Thoracic aorta (tissue), 2 donors: ENCODE data around the gene GIGYF2. TPM values are rescaled to one million over a fixed set of nuclear protein-coding genes. Genes with fewer than 3 reads are reported as not detected.
"Not testable (repeated sequence)": the region's sequence is repeated elsewhere in the genome, so short reads cannot be mapped to it uniquely, and the experiment has no call there.

ENCODE experiments used
- ATAC-seq: fragments of 150-250 bp; one replicate; pipeline ENCODE4 v1.8.0; 2017; ENCODE audit warnings: low read depth; ENCODE audit not compliant: insufficient number of reproducible peaks, low FRiP score
- DNase-seq: peaks from one replicate; pipeline ENCODE4 v3.0.0-alpha.2; 2020; ENCODE audit warnings: low spot score
- H3K27ac ChIP-seq, 2 donors: fragments of 200-600 bp; sonication (generic); 1 replicate in 1 of 2; 2 replicates in 1 of 2; pipeline ENCODE4 v1.5.1; 2016; ENCODE audit warnings: mild to moderate bottlenecking in 2 of 2, moderate library complexity in 2 of 2
- H3K27me3 ChIP-seq: fragments of 200-600 bp; sonication (generic); replicated peaks from 2 replicates; pipeline ENCODE4 v1.6.0; 2016; ENCODE audit warnings: mild to moderate bottlenecking; ENCODE audit not compliant: insufficient read depth
- H3K36me3 ChIP-seq: fragments of 200-600 bp; sonication (generic); one replicate; pipeline ENCODE4 v1.5.1; 2016
- H3K4me1 ChIP-seq, 2 donors: fragments of 200-600 bp; sonication (generic); 1 replicate in 1 of 2; 2 replicates in 1 of 2; pipeline versions ENCODE4 v1.5.1 to v1.6.0; 2016; ENCODE audit warnings: low read depth in 2 of 2, mild to moderate bottlenecking in 1 of 2; ENCODE audit not compliant: control insufficient read depth in 1 of 2
- H3K4me3 ChIP-seq: fragments of 200-600 bp; sonication (generic); 2 replicates; pipeline ENCODE4 v1.5.1; 2016; ENCODE audit warnings: mild to moderate bottlenecking
- H3K9me3 ChIP-seq: fragments of 200-600 bp; sonication (generic); 2 replicates; pipeline ENCODE4 v1.5.1; 2016
- total RNA-seq, 2 donors: library from RNA; depleted of rRNA; stranded (reverse); fragments of >200 nt; gene quantifications; one replicate each; pipeline versions ENCODE4 v1.1.0 to v1.2.3, GENCODE V29; 2016
- TF ChIP-seq, protein P1 (sequence below): fragments of 200-600 bp; sonication (generic); IDR thresholded peaks from one replicate; pipeline ENCODE4 v1.5.1; 2019; ENCODE audit warnings: antibody characterized with exemption

Gene GIGYF2
- total RNA-seq, 2 donors from 2014 or later, result 54.7 to 121 TPM

DNA sequence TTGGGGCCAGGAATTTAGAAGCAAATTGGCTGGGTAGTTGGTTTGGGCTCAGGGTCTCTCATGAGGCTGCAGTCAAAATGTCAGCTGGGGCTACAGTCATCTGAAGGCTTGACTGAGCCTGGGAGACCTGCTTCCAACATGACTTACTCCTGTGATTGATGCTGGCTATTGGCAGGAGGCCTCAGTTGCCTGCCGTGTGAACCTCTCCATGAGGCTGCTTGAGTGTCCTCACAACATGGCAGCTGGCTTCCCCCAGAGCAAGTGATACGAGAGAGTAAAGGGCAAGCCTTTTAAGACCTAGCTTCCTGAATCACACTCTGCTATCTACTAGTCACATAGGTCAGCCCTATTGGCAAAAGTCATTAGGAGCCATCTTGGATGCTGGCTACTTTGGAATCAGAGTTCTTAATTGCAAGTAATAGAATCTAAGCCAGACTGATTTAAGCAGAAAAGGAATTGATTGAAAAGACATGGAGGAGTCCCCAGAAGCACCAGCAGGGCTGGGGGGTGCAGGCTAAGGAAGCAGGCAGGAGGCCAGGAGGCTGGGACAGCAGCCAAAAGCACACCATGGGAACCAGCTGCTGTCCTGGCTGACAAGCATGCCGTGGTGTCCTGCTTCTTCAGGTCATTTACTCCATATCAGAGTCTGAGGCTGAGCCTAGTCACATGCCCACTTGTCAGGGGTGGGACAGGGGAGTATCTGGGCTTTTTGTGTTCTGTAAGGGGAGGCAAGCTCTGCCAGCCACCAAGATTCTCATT, 7.8 kb upstream of the GIGYF2 start:
- H3K4me3 ChIP-seq, result no peak overlapping the region
- TF ChIP-seq, protein P1, sequence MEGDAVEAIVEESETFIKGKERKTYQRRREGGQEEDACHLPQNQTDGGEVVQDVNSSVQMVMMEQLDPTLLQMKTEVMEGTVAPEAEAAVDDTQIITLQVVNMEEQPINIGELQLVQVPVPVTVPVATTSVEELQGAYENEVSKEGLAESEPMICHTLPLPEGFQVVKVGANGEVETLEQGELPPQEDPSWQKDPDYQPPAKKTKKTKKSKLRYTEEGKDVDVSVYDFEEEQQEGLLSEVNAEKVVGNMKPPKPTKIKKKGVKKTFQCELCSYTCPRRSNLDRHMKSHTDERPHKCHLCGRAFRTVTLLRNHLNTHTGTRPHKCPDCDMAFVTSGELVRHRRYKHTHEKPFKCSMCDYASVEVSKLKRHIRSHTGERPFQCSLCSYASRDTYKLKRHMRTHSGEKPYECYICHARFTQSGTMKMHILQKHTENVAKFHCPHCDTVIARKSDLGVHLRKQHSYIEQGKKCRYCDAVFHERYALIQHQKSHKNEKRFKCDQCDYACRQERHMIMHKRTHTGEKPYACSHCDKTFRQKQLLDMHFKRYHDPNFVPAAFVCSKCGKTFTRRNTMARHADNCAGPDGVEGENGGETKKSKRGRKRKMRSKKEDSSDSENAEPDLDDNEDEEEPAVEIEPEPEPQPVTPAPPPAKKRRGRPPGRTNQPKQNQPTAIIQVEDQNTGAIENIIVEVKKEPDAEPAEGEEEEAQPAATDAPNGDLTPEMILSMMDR, result no peak
- H3K4me1 ChIP-seq, result no peaks in the 10 kb centered on the region
- H3K27ac ChIP-seq, result no peak overlapping the region
- DNase-seq (no peak), ATAC-seq (no peak)
- no peaks in the 10 kb centered on the region for H3K36me3 ChIP-seq
- no peaks in the 10 kb centered on the region for H3K9me3 ChIP-seq
- H3K27me3 ChIP-seq, result no peaks in the 10 kb centered on the region

- not testable (repeated sequence) for H3K4me1 ChIP-seq, ATAC-seq, H3K4me3 ChIP-seq, H3K27ac ChIP-seq, H3K36me3 ChIP-seq, DNase-seq, H3K9me3 ChIP-seq, H3K27me3 ChIP-seq
Observed at GRCh38 chr2:232691117-232691516, 6.0 kb upstream of the GIGYF2 start.

DNA sequence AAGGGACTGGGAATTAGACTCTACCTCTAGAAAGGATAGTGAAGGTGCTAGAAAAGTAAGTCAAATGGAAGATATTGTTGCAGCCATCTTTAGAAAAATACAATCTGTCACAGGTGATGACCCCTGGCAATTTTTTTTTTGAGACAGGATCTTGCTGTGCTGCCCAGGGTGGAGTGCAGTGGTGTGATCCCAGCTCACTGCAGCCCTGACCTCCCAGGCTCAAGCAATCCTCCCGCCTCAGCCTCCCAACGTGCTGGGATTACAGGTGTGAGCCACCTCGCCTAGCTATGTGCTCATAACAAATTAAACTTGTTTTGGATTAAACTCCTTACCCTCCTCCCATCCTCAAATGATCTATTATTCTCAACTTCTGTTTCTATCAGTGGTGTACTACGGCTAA, 3.8 kb upstream of the GIGYF2 start:
- Histone ChIP-seq H3K27ac (no peak overlapping the region), H3K4me3 (no peak overlapping the region), H3K36me3 (no peaks in the 10 kb centered on the region), H3K4me1 (peaks cover 4 to 10% of the 10 kb centered on the region in 2 donors), H3K9me3 (no peaks in the 10 kb centered on the region), H3K27me3 (no peaks in the 10 kb centered on the region)
- DNase-seq (no peak), ATAC-seq (no peak)
- TF ChIP-seq, protein P1, result no peak

DNA sequence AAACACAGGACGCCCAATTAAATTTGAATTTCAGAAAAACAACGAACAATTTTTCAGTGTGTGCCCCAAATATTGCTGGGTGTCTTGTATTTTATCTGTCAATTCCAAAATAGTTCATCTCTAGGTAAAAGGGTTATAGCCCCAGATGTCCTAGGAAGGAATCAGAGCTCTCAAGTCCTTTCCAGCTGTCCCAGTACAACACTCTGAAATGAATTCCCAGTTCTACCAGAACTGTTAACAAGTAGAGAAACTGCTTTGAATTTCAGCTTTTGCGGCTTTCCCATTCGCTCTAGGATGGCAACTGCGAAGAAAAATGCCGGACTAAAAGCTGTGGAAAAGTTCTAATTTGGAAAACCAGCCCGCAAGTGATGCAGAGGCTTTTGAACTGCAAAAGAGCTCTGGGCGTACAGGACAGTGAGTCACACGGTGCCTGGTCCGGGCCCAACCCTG, 497 bp upstream of the GIGYF2 start:
- TF ChIP-seq, protein P1, result no peak
- Histone ChIP-seq H3K36me3 (no peaks in the 10 kb centered on the region), H3K4me1 (peaks cover 14 to 21% of the 10 kb centered on the region in 2 donors), H3K27me3 (no peaks in the 10 kb centered on the region), H3K4me3 (peak overlapping the region; percentile 83), H3K27ac (peak overlapping the region; percentile 64 to 82), H3K9me3 (no peaks in the 10 kb centered on the region)
- no peak for ATAC-seq
- no peak for DNase-seq

DNA sequence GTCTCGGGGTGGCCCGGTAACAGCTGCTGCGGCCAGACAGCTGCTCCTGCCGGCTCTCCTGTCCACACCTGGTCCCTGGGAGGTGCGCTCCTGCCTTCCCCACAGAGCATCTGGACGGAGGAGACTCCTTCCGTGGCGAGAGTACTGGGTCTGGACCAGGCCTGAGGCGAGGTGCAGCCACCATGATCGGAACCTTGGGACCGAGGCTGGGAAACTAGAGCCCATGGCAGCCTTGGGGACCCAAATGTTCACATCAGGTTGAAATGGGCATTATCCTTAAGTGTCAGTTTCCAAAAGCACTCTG, 628 bp downstream of the GIGYF2 start:
- TF ChIP-seq, protein P1, result no peak
- H3K27ac ChIP-seq, result peak overlapping the region; percentile 82 to 95
- DNase-seq (no peak), ATAC-seq (no peak)
- no peaks in the 10 kb centered on the region for H3K9me3 ChIP-seq
- H3K4me3 ChIP-seq, result peak overlapping the region; percentile 83
- H3K4me1 ChIP-seq, result peaks cover 14 to 30% of the 10 kb centered on the region in 2 donors
- no peaks in the 10 kb centered on the region for H3K36me3 ChIP-seq
- H3K27me3 ChIP-seq, result no peaks in the 10 kb centered on the region
